Adrenal gland (tissue), 5 donors: ENCODE results near the gene TMEM135.

Experiments
- CTCF ChIP-seq, 6 experiments: fragments of 450-650 bp in 4 of 6; fragments of 200-600 bp in 2 of 6; sonication (generic) in 1 of 6; IDR thresholded peaks; 1 replicate in 5 of 6; 2 replicates in 1 of 6; pipeline versions ENCODE4 v1.5.1 to v1.8.0; 2016 to 2021; ENCODE audit warnings: antibody characterized with exemption in 6 of 6, mild to moderate bottlenecking in 2 of 6, moderate library complexity in 1 of 6
- POLR2A ChIP-seq, 2 donors: fragments of 450-650 bp; IDR thresholded peaks; one replicate each; pipeline ENCODE4 v1.6.1; 2017; ENCODE audit warnings: antibody characterized with exemption in 2 of 2, mild to moderate bottlenecking in 2 of 2, moderate library complexity in 1 of 2
- donor health status: DM: no; HTN: no; CAD: no.

GRCh38 chr11:87076260-87076783 is 38.6 kb downstream of the TMEM135 start:
- no peak for TF ChIP-seq CTCF (IDR thresholded peaks at IDR 0.05)
- TF ChIP-seq POLR2A (IDR thresholded peaks at IDR 0.05), result no peak
